H9 (cell line): ENCODE measurements around the gene ZSWIM9. TPM values are rescaled to one million over a fixed set of nuclear protein-coding genes. Genes with fewer than 3 reads are reported as not detected.

Experiments used
- DNase-seq: peaks from one replicate; pipeline ENCODE4 v3.0.0-alpha.2; 2017
- H2AFZ ChIP-seq: one replicate; pipeline ENCODE4 v1.6.1; 2013; ENCODE audit warnings: mild to moderate bottlenecking, low read length, control low read depth, moderate library complexity
- H2AK5ac ChIP-seq: 2 replicates; pipeline ENCODE4 v1.6.1; 2013; ENCODE audit warnings: low read length, control low read depth, mixed read lengths; ENCODE audit not compliant: insufficient read length
- H2BK120ac ChIP-seq: one replicate; pipeline ENCODE4 v1.6.1; 2013; ENCODE audit warnings: low read depth, mild to moderate bottlenecking, low read length, control low read depth, inconsistent platforms; ENCODE audit not compliant: poor library complexity, severe bottlenecking
- H2BK12ac ChIP-seq: 2 replicates; pipeline ENCODE4 v1.6.1; 2013; ENCODE audit warnings: low read length, control low read depth, mixed read lengths, low read depth; ENCODE audit not compliant: insufficient read length
- H2BK15ac ChIP-seq: 2 replicates; pipeline ENCODE4 v1.6.1; 2013; ENCODE audit warnings: low read depth, low read length, control low read depth
- H2BK20ac ChIP-seq: one replicate; pipeline ENCODE4 v1.6.1; 2013; ENCODE audit warnings: low read depth, mild to moderate bottlenecking, low read length, control low read depth, inconsistent platforms; ENCODE audit not compliant: poor library complexity, severe bottlenecking
- H2BK5ac ChIP-seq: 2 replicates; pipeline ENCODE4 v1.6.1; 2013; ENCODE audit warnings: low read length, control low read depth, mixed read lengths; ENCODE audit not compliant: insufficient read length
- H3K14ac ChIP-seq: 2 replicates; pipeline ENCODE4 v1.6.1; 2013; ENCODE audit warnings: low read length, control low read depth; ENCODE audit not compliant: insufficient read depth
- H3K18ac ChIP-seq: 2 replicates; pipeline ENCODE4 v1.6.1; 2013; ENCODE audit warnings: low read depth, mild to moderate bottlenecking, mixed read lengths, low read length, control low read depth; ENCODE audit not compliant: insufficient read length
- H3K23ac ChIP-seq: 2 replicates; pipeline ENCODE4 v1.6.1; 2013; ENCODE audit warnings: low read length, control low read depth, mixed read lengths, low read depth; ENCODE audit not compliant: insufficient read length
- H3K23me2 ChIP-seq: 2 replicates; pipeline ENCODE4 v1.6.1; 2013; ENCODE audit warnings: low read depth, mild to moderate bottlenecking, mixed read lengths, low read length, control low read depth; ENCODE audit not compliant: insufficient read length, poor library complexity, severe bottlenecking
- H3K27ac ChIP-seq: 2 replicates; pipeline ENCODE4 v1.5.1; 2013; ENCODE audit warnings: low read length, control low read depth, mixed read lengths, low read depth; ENCODE audit not compliant: insufficient read length
- H3K27me3 ChIP-seq: 2 replicates; pipeline ENCODE4 v1.6.1; 2013; ENCODE audit warnings: low read length, control low read depth, inconsistent platforms; ENCODE audit not compliant: insufficient read depth
- H3K4ac ChIP-seq: 2 replicates; pipeline ENCODE4 v1.6.1; 2013; ENCODE audit warnings: low read depth, mild to moderate bottlenecking, control low read depth, inconsistent platforms, low read length, moderate library complexity
- H3K4me1 ChIP-seq: 2 replicates; pipeline ENCODE4 v1.6.1; 2013; ENCODE audit warnings: low read length, control low read depth, inconsistent platforms; ENCODE audit not compliant: insufficient read depth
- H3K4me2 ChIP-seq: 2 replicates; pipeline ENCODE4 v1.6.1; 2013; ENCODE audit warnings: low read length, control low read depth, mixed read lengths; ENCODE audit not compliant: insufficient read length, insufficient read depth
- H3K56ac ChIP-seq: 2 replicates; pipeline ENCODE4 v1.6.1; 2013; ENCODE audit warnings: low read depth, mild to moderate bottlenecking, mixed read lengths, low read length, control low read depth; ENCODE audit not compliant: insufficient read length
- H3K79me1 ChIP-seq: 2 replicates; pipeline ENCODE4 v1.6.1; 2013; ENCODE audit warnings: low read depth, mild to moderate bottlenecking, moderate library complexity, low read length, control low read depth, inconsistent platforms; ENCODE audit not compliant: insufficient read depth, poor library complexity, severe bottlenecking
- H3K79me2 ChIP-seq: 2 replicates; pipeline ENCODE4 v1.6.1; 2013; ENCODE audit warnings: low read length, control low read depth, inconsistent platforms; ENCODE audit not compliant: insufficient read depth
- H3K9ac ChIP-seq: 2 replicates; pipeline ENCODE4 v1.6.1; 2013; ENCODE audit warnings: low read length, control low read depth, mixed read lengths; ENCODE audit not compliant: insufficient read length; ENCODE audit errors: extremely low read depth
- H3K9me3 ChIP-seq: one replicate; pipeline ENCODE4 v1.6.1; 2013; ENCODE audit warnings: low read depth, low read length, inconsistent platforms; ENCODE audit not compliant: control insufficient read depth
- H3T11ph ChIP-seq: one replicate; pipeline ENCODE4 v1.6.1; 2013; ENCODE audit warnings: mild to moderate bottlenecking, low read length, control low read depth, inconsistent platforms
- H4K20me1 ChIP-seq: one replicate; pipeline ENCODE4 v1.6.1; 2013; ENCODE audit not compliant: control insufficient read depth, insufficient read length, insufficient read depth
- H4K5ac ChIP-seq: 2 replicates; pipeline ENCODE4 v1.6.1; 2013; ENCODE audit warnings: low read depth, mild to moderate bottlenecking, mixed read lengths, low read length, control low read depth; ENCODE audit not compliant: insufficient read length
- H4K8ac ChIP-seq: replicated peaks from 2 replicates; pipeline ENCODE4 v1.6.1; 2013; ENCODE audit warnings: low read length, control low read depth, mixed read lengths, low read depth; ENCODE audit not compliant: insufficient read length
- H4K91ac ChIP-seq: 2 replicates; pipeline ENCODE4 v1.6.1; 2013; ENCODE audit warnings: low read depth, mild to moderate bottlenecking, moderate library complexity, mixed read lengths, low read length, control low read depth; ENCODE audit not compliant: insufficient read length
- H3K27ac Mint-ChIP-seq, 3 experiments: 2 replicates in 2 of 3; 3 replicates in 1 of 3; pipeline ENCODE4 v1.8.0; 2020 to 2021; ENCODE audit warnings: mixed read lengths in 3 of 3, mild to moderate bottlenecking in 1 of 3, moderate library complexity in 1 of 3
- H3K27me3 Mint-ChIP-seq: 2 replicates; pipeline ENCODE4 v1.8.0; 2021; ENCODE audit warnings: low read depth, mild to moderate bottlenecking, moderate library complexity, mixed read lengths
- H3K36me3 Mint-ChIP-seq, 3 experiments: 2 replicates in 2 of 3; 3 replicates in 1 of 3; pipeline ENCODE4 v1.8.0; 2020 to 2021; ENCODE audit warnings: low read depth in 3 of 3, mixed read lengths in 3 of 3; ENCODE audit not compliant: insufficient read depth in 1 of 3
- H3K4me1 Mint-ChIP-seq, 2 experiments: 2 replicates each; pipeline ENCODE4 v1.8.0; 2020; ENCODE audit warnings: mixed read lengths in 2 of 2
- H3K4me3 Mint-ChIP-seq, 2 experiments: 2 replicates in 1 of 2; 3 replicates in 1 of 2; pipeline ENCODE4 v1.8.0; 2020 to 2021; ENCODE audit warnings: mild to moderate bottlenecking in 2 of 2, mixed read lengths in 2 of 2, moderate library complexity in 1 of 2
- H3K9me3 Mint-ChIP-seq, 2 experiments: 2 replicates in 1 of 2; 3 replicates in 1 of 2; pipeline ENCODE4 v1.8.0; 2020; ENCODE audit warnings: mild to moderate bottlenecking in 2 of 2, mixed read lengths in 2 of 2, moderate library complexity in 1 of 2
- CTCF ChIP-seq: fragments of 200-600 bp; sonication (generic); conservative IDR thresholded peaks from 3 replicates; pipeline ENCODE4 v1.8.0; 2021; ENCODE audit warnings: antibody characterized with exemption, mild to moderate bottlenecking
- WGBS: extraction: QIAGEN DNeasy Blood & Tissue Kit; methylation state at CpG from one replicate; pipeline ENCODE4 v1.1.7; 2013; ENCODE audit warnings: missing lambda C conversion rate, low lambda C conversion rate, mixed read lengths; ENCODE audit not compliant: insufficient read length; ENCODE audit errors: extremely low coverage; 5-methylcytosine and 5-hydroxymethylcytosine counted together
- total RNA-seq: library from RNA; stranded (reverse); gene quantifications from 2 replicates; pipeline ENCODE4 v1.2.1, GENCODE V29; 2021

The ZSWIM9 gene
- total RNA-seq, 1 experiment from 2014 or later, result 8.9 TPM

DNA sequence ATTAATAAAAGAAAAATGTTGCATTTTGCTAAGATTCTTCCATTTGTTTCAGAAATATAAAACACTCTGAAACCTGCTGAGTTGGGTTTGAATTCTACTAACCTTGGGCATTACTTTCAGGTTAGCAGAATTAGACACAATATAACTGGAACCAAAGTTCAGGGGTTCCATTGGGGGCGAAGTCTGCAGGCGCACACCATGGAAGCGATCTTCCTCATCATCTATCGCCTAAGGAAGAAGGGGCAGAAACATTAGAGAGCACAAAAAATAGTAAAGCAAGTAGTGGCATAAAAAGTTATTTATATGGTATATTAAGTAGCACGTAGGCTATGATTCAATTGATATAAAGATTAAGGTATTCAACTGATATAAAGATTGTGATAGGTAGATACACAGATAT is 51.1 kb downstream of the ZSWIM9 start:
- Histone ChIP-seq H4K8ac (no peak overlapping the region), H3K9me3 (no peaks in the 10 kb centered on the region), H3K18ac (no peak overlapping the region), H3T11ph (no peak overlapping the region), H2AK5ac (no peak overlapping the region), H2BK15ac (no peak overlapping the region), H2BK5ac (no peak overlapping the region), H3K9ac (no peak overlapping the region), H3K4me2 (no peak overlapping the region), H4K91ac (no peak overlapping the region), H3K27me3 (no peaks in the 10 kb centered on the region), H3K23ac (no peak overlapping the region), H3K79me1 (no peaks in the 10 kb centered on the region), H2BK20ac (no peak overlapping the region), H3K4me1 (no peaks in the 10 kb centered on the region), H2AFZ (no peak overlapping the region), H2BK120ac (no peak overlapping the region), H3K4ac (no peak overlapping the region), H3K14ac (no peak overlapping the region), H3K23me2 (no peaks in the 10 kb centered on the region), H2BK12ac (no peak overlapping the region), H3K56ac (no peak overlapping the region), H4K5ac (no peak overlapping the region), H3K79me2 (no peaks in the 10 kb centered on the region), H4K20me1 (no peaks in the 10 kb centered on the region), H3K27ac (no peak overlapping the region)
- Mint-ChIP-seq H3K36me3 (peaks cover 0 to 4% (median 0%) of the 10 kb centered on the region in 3 experiments; a peak in 3 of 7 replicates), H3K27me3 (no peaks in the 10 kb centered on the region; the same call in 1 of the 2 replicates), H3K27ac (no peak overlapping the region), H3K4me1 (peaks cover 10 to 11% of the 10 kb centered on the region in 2 experiments; a peak in 3 of 4 replicates), H3K9me3 (no peaks in the 10 kb centered on the region), H3K4me3 (no peak overlapping the region)
- no peak for DNase-seq
- TF ChIP-seq CTCF, result no peak
- no CpG with 5 or more reads among the region's 5 CpGs for WGBS
